K562 (cell line): ENCODE measurements around the gene NEMP1. TPM values are rescaled to one million over a fixed set of nuclear protein-coding genes. Genes with fewer than 3 reads are reported as not detected.
A peak's percentile ranks its signal among the peaks of the same experiment; 100 is the strongest.

ENCODE experiments used
- CC2D1A ChIP-seq: fragments of 450-650 bp; IDR thresholded peaks from 2 replicates; pipeline ENCODE4 v1.6.1; 2017; ENCODE audit warnings: mild to moderate bottlenecking
- EGR1 ChIP-seq: fragments of 450-650 bp; conservative IDR thresholded peaks from 2 replicates; pipeline ENCODE4 v1.6.1; 2017; ENCODE audit warnings: mild to moderate bottlenecking
- EZH2 ChIP-seq: IDR thresholded peaks from 2 replicates; pipeline ENCODE4 v1.6.1; 2012; ENCODE audit warnings: low read depth, mild to moderate bottlenecking, inconsistent platforms, low read length, borderline replicate concordance
- NFE2 ChIP-seq: IDR thresholded peaks from 2 replicates; pipeline ENCODE4 v1.6.1; 2014; ENCODE audit warnings: antibody characterized with exemption, low read depth
- POLR2A ChIP-seq: fragments of 450-650 bp; conservative IDR thresholded peaks from 2 replicates; pipeline ENCODE4 v1.6.1; 2016
- RBFOX2 ChIP-seq: fragments of 200-400 bp; formaldehyde crosslinking; IDR thresholded peaks from 2 replicates; pipeline ENCODE4 v1.6.1; 2017; ENCODE audit warnings: low read depth, mild to moderate bottlenecking, low read length, moderate library complexity
- RCOR1 ChIP-seq, 2 experiments: IDR thresholded peaks; 2 replicates each; pipeline ENCODE4 v1.6.1; 2012; ENCODE audit warnings: low read depth in 2 of 2, low read length in 2 of 2, borderline replicate concordance in 1 of 2, improper control_type of control experiment in 1 of 2
- SMAD4 ChIP-seq: fragments of 250-450 bp; sonication (Bioruptor Pico); conservative IDR thresholded peaks from 2 replicates; pipeline ENCODE4 v1.8.0; 2021; ENCODE audit warnings: inconsistent platforms, mild to moderate bottlenecking, moderate library complexity
- SPI1 ChIP-seq: IDR thresholded peaks from 2 replicates; pipeline ENCODE4 v1.6.1; 2011; ENCODE audit warnings: low read depth, low read length, control low read depth, borderline replicate concordance
- ZNF324 ChIP-seq: fragments of 250-450 bp; sonication (Bioruptor Pico); IDR thresholded peaks from 2 replicates; pipeline ENCODE4 v1.4.0; 2020; ENCODE audit warnings: mild to moderate bottlenecking
- ZNF408 ChIP-seq: fragments of 250-450 bp; sonication (Bioruptor Pico); IDR thresholded peaks from 2 replicates; pipeline ENCODE4 v1.4.0; 2020; ENCODE audit warnings: low read depth, mild to moderate bottlenecking, moderate library complexity
- polyA plus RNA-seq, 8 experiments: library from polyadenylated mRNA; depleted of rRNA in 4 of 8; stranded (reverse) in 5 of 8; unstranded in 3 of 8; fragments of >200 nt; fragmentation: Nextera tagmentation in 2 of 8; fragmentation: Illumina TruSeq in 1 of 8; extraction: Ambion mirVana in 2 of 8; extraction: Trizol in 1 of 8; gene quantifications; 2 replicates each; pipeline versions ENCODE4 v1.2.1 to v1.2.3, GENCODE V29; 2011 to 2014; ENCODE audit warnings: inconsistent platforms in 1 of 8, missing spikeins in 1 of 8
- total RNA-seq, 7 experiments: library from RNA; depleted of rRNA in 6 of 7; stranded (reverse); fragments of >200 nt in 6 of 7; fragmentation: Illumina TruSeq in 2 of 7; extraction: Trizol in 2 of 7; gene quantifications; 2 replicates each; pipeline versions ENCODE4 v1.2.1 to v1.2.3, GENCODE V29; 2011 to 2021; ENCODE audit warnings: low replicate concordance in 1 of 7
- TF ChIP-seq, protein P1 (sequence below): fragments of 450-650 bp; IDR thresholded peaks from 2 replicates; pipeline ENCODE4 v1.6.1; 2016; ENCODE audit warnings: mild to moderate bottlenecking, moderate library complexity
- TF ChIP-seq, protein P2 (sequence below): fragments of 450-650 bp; IDR thresholded peaks from 2 replicates; pipeline ENCODE4 v1.6.1; 2017; ENCODE audit warnings: antibody characterized with exemption, mild to moderate bottlenecking

NEMP1 gene
- total and polyA plus RNA-seq, 9 of the 15 experiments (the other 6 are each of a cell fraction or from before 2014, with no cell fraction given), result 9.5 to 82.2 (median 41.2) TPM

DNA sequence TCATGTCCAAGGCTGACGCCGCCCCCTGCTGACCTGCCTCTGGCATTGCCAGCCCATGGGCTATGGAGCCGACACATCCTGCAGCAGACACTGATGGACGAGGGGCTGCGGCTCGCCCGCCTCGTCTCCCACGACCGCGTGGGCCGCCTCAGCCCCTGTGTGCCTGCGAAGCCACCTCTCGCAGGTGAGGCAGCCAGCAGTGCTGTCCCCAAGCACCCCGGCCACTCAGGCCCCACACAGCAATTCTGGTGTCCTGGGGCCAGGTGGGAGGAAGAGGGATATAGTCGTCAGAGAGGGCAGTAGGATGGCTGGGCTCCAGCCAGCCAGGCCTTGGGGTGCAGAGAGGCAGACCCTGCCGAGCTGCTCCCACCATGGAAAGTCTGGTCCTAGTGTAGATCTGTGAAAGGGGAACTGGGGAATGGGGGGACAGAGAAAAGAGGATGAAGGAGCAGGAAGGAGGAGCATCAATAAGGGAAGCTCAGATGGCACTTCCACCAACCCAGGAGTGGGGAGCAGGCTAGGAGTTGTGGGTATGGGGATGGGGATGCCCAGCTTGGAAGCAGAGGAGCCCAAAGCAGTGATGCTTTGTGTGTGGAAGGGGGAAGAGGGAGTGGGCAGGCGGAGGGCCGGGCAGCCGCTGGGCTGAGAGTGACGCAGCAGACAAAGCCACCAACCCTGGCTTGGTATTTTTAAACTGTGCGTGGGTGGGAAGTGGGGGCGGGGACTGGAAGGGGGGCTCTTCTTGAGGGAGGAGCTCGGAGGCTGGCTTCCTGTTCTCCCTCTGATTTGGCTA is 15.0 kb upstream of the NEMP1 start (continued):
- TF ChIP-seq, protein P1, sequence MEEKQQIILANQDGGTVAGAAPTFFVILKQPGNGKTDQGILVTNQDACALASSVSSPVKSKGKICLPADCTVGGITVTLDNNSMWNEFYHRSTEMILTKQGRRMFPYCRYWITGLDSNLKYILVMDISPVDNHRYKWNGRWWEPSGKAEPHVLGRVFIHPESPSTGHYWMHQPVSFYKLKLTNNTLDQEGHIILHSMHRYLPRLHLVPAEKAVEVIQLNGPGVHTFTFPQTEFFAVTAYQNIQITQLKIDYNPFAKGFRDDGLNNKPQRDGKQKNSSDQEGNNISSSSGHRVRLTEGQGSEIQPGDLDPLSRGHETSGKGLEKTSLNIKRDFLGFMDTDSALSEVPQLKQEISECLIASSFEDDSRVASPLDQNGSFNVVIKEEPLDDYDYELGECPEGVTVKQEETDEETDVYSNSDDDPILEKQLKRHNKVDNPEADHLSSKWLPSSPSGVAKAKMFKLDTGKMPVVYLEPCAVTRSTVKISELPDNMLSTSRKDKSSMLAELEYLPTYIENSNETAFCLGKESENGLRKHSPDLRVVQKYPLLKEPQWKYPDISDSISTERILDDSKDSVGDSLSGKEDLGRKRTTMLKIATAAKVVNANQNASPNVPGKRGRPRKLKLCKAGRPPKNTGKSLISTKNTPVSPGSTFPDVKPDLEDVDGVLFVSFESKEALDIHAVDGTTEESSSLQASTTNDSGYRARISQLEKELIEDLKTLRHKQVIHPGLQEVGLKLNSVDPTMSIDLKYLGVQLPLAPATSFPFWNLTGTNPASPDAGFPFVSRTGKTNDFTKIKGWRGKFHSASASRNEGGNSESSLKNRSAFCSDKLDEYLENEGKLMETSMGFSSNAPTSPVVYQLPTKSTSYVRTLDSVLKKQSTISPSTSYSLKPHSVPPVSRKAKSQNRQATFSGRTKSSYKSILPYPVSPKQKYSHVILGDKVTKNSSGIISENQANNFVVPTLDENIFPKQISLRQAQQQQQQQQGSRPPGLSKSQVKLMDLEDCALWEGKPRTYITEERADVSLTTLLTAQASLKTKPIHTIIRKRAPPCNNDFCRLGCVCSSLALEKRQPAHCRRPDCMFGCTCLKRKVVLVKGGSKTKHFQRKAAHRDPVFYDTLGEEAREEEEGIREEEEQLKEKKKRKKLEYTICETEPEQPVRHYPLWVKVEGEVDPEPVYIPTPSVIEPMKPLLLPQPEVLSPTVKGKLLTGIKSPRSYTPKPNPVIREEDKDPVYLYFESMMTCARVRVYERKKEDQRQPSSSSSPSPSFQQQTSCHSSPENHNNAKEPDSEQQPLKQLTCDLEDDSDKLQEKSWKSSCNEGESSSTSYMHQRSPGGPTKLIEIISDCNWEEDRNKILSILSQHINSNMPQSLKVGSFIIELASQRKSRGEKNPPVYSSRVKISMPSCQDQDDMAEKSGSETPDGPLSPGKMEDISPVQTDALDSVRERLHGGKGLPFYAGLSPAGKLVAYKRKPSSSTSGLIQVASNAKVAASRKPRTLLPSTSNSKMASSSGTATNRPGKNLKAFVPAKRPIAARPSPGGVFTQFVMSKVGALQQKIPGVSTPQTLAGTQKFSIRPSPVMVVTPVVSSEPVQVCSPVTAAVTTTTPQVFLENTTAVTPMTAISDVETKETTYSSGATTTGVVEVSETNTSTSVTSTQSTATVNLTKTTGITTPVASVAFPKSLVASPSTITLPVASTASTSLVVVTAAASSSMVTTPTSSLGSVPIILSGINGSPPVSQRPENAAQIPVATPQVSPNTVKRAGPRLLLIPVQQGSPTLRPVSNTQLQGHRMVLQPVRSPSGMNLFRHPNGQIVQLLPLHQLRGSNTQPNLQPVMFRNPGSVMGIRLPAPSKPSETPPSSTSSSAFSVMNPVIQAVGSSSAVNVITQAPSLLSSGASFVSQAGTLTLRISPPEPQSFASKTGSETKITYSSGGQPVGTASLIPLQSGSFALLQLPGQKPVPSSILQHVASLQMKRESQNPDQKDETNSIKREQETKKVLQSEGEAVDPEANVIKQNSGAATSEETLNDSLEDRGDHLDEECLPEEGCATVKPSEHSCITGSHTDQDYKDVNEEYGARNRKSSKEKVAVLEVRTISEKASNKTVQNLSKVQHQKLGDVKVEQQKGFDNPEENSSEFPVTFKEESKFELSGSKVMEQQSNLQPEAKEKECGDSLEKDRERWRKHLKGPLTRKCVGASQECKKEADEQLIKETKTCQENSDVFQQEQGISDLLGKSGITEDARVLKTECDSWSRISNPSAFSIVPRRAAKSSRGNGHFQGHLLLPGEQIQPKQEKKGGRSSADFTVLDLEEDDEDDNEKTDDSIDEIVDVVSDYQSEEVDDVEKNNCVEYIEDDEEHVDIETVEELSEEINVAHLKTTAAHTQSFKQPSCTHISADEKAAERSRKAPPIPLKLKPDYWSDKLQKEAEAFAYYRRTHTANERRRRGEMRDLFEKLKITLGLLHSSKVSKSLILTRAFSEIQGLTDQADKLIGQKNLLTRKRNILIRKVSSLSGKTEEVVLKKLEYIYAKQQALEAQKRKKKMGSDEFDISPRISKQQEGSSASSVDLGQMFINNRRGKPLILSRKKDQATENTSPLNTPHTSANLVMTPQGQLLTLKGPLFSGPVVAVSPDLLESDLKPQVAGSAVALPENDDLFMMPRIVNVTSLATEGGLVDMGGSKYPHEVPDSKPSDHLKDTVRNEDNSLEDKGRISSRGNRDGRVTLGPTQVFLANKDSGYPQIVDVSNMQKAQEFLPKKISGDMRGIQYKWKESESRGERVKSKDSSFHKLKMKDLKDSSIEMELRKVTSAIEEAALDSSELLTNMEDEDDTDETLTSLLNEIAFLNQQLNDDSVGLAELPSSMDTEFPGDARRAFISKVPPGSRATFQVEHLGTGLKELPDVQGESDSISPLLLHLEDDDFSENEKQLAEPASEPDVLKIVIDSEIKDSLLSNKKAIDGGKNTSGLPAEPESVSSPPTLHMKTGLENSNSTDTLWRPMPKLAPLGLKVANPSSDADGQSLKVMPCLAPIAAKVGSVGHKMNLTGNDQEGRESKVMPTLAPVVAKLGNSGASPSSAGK, result no peak
- TF ChIP-seq RCOR1 (IDR thresholded peaks at IDR 0.05; ENCODE audit: borderline replicate concordance in 1 of 2, low read depth in 2 of 2, low read length in 2 of 2), result peak in 1 of 2 experiments; percentile 36; a peak in 1 of 4 replicates
- TF ChIP-seq, protein P2, sequence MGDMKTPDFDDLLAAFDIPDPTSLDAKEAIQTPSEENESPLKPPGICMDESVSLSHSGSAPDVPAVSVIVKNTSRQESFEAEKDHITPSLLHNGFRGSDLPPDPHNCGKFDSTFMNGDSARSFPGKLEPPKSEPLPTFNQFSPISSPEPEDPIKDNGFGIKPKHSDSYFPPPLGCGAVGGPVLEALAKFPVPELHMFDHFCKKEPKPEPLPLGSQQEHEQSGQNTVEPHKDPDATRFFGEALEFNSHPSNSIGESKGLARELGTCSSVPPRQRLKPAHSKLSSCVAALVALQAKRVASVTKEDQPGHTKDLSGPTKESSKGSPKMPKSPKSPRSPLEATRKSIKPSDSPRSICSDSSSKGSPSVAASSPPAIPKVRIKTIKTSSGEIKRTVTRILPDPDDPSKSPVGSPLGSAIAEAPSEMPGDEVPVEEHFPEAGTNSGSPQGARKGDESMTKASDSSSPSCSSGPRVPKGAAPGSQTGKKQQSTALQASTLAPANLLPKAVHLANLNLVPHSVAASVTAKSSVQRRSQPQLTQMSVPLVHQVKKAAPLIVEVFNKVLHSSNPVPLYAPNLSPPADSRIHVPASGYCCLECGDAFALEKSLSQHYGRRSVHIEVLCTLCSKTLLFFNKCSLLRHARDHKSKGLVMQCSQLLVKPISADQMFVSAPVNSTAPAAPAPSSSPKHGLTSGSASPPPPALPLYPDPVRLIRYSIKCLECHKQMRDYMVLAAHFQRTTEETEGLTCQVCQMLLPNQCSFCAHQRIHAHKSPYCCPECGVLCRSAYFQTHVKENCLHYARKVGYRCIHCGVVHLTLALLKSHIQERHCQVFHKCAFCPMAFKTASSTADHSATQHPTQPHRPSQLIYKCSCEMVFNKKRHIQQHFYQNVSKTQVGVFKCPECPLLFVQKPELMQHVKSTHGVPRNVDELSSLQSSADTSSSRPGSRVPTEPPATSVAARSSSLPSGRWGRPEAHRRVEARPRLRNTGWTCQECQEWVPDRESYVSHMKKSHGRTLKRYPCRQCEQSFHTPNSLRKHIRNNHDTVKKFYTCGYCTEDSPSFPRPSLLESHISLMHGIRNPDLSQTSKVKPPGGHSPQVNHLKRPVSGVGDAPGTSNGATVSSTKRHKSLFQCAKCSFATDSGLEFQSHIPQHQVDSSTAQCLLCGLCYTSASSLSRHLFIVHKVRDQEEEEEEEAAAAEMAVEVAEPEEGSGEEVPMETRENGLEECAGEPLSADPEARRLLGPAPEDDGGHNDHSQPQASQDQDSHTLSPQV, result 0 out of 2 replicates have a peak, but pooled peaks have one; percentile 23
- peak; percentile 81 for TF ChIP-seq NFE2
- TF ChIP-seq SPI1, result peak; percentile 46; the same call in 1 of the 2 replicates
- no peak for TF ChIP-seq ZNF324
- no peak for TF ChIP-seq CC2D1A
- peak; percentile 68 for TF ChIP-seq RBFOX2
- TF ChIP-seq POLR2A, result peak; percentile 60; the same call in 1 of the 2 replicates
- TF ChIP-seq EGR1, result peak; percentile 98
- 0 out of 2 replicates have a peak, but pooled peaks have one; percentile 15 for TF ChIP-seq SMAD4 (CRISPR knock-in tag)
- no peak for TF ChIP-seq ZNF408
- no peak for TF ChIP-seq EZH2
